Left lobe of liver (tissue), 2 donors: ENCODE measurements around the gene CFAP44. TPM values are rescaled to one million over a fixed set of nuclear protein-coding genes. Genes with fewer than 3 reads are reported as not detected.
A peak's percentile ranks its signal among the peaks of the same experiment; 100 is the strongest.
"Not testable (repeated sequence)": the region's sequence is repeated elsewhere in the genome, so short reads cannot be mapped to it uniquely, and the experiment has no call there.

Experiments used
- ATAC-seq: fragments of 200-7000 bp; cut with Tn5 transposase; one replicate; pipeline ENCODE4 v1.9.1; 2020; ENCODE audit warnings: mild to moderate bottlenecking, moderate library complexity
- DNase-seq: peaks from one replicate; pipeline ENCODE4 v3.0.0-alpha.2; 2020; ENCODE audit warnings: low spot score
- total RNA-seq: library from RNA; stranded (reverse); gene quantifications from one replicate; pipeline ENCODE4 v1.2.1, GENCODE V29; 2021
- donor health status: DM: no; HTN: no; CAD: no; lungs with moderate emphysema.
- donor health status: DM: no; HTN: yes; CAD: no.

CFAP44 gene
- 3.7 TPM for total RNA-seq

- ATAC-seq (peak; percentile 96), DNase-seq (peak; percentile 80)
Observed at GRCh38 chr3:113441051-113441770, at the start of gene CFAP44. CFAP44 (minus strand) TSS chr3:113441493; CDS start chr3:113433664, 7,829 bp downstream.

GRCh38 chr3:113485161-113485609 lies 43.9 kb upstream of the CFAP44 start:
- ATAC-seq (no peak), DNase-seq (no peak)

GRCh38 chr3:113468539-113468938 lies 27.2 kb upstream of the CFAP44 start:
- DNase-seq (no peak), ATAC-seq (no peak)

- ATAC-seq: no peak
- no peak for DNase-seq
Observed at GRCh38 chr3:113461488-113461887, 20.2 kb upstream of the CFAP44 start.

GRCh38 chr3:113458554-113458953 lies 17.3 kb upstream of the CFAP44 start:
- not testable (repeated sequence) for ATAC-seq, DNase-seq

GRCh38 chr3:113455446-113455845 lies 14.2 kb upstream of the CFAP44 start:
- no peak for DNase-seq
- no peak for ATAC-seq

GRCh38 chr3:113454630-113455029 lies 13.3 kb upstream of the CFAP44 start:
- ATAC-seq (no peak), DNase-seq (no peak)

- DNase-seq (no peak), ATAC-seq (no peak)
Observed at GRCh38 chr3:113454057-113454456, 12.8 kb upstream of the CFAP44 start.

GRCh38 chr3:113450911-113451310 lies 9.6 kb upstream of the CFAP44 start:
- ATAC-seq (no peak), DNase-seq (no peak)

GRCh38 chr3:113439606-113440005 lies 1.7 kb downstream of the CFAP44 start:
- ATAC-seq: no peak

GRCh38 chr3:113438224-113438623 lies 3.1 kb downstream of the CFAP44 start:
- ATAC-seq: no peak
- no peak for DNase-seq

More at GRCh38 chr3:113439606-113440005, 1.7 kb downstream of the CFAP44 start:
- DNase-seq: no peak

- ATAC-seq (no peak), DNase-seq (no peak)
Observed at GRCh38 chr3:113437411-113437810, 3.9 kb downstream of the CFAP44 start.

GRCh38 chr3:113436809-113437208 lies 4.5 kb downstream of the CFAP44 start:
- DNase-seq (no peak), ATAC-seq (no peak)

GRCh38 chr3:113431811-113432210 lies 9.5 kb downstream of the CFAP44 start:
- DNase-seq: no peak
- no peak for ATAC-seq

- no peak for DNase-seq
- ATAC-seq: no peak
Observed at GRCh38 chr3:113428581-113428980, 12.7 kb downstream of the CFAP44 start.

GRCh38 chr3:113423699-113424098 lies 17.6 kb downstream of the CFAP44 start:
- DNase-seq (no peak), ATAC-seq (no peak)

GRCh38 chr3:113421082-113421481 lies 20.2 kb downstream of the CFAP44 start:
- DNase-seq: no peak
- ATAC-seq: no peak

- DNase-seq: no peak
- no peak for ATAC-seq
Observed at GRCh38 chr3:113409676-113410075, 31.6 kb downstream of the CFAP44 start.

GRCh38 chr3:113405180-113405579 lies 36.1 kb downstream of the CFAP44 start:
- no peak for DNase-seq
- no peak for ATAC-seq

GRCh38 chr3:113404637-113405036 lies 36.7 kb downstream of the CFAP44 start:
- DNase-seq (no peak), ATAC-seq (no peak)
